HepG2 (cell line): ENCODE results near the gene P2RX3. TPM values are rescaled to one million over a fixed set of nuclear protein-coding genes. Genes with fewer than 3 reads are reported as not detected.

Experiments
- ATAC-seq: fragments of 200-7000 bp; cut with Tn5 transposase; 3 replicates; pipeline ENCODE4 v1.9.1; 2020; ENCODE audit warnings: mild to moderate bottlenecking, moderate library complexity
- BruUV-seq: library from RNA; stranded (reverse); fragments of 400-500 nt; replicated peaks from 2 replicates; lab custom pipeline; 2021; lab: Mats Ljungman, UMichigan
- CTCF ChIA-PET: fragments of 300-600 bp; formaldehyde crosslinking; extraction: SDS; loops from one replicate; lab custom pipeline; 2021; ENCODE audit warnings: low total read pairs, inconsistent platforms, low intra/inter-chr PET ratio; lab: Yijun Ruan, JAX
- POLR2A ChIA-PET: fragments of 350-600 bp; sonication (Branson Sonifier 250); formaldehyde crosslinking; loops from one replicate; lab custom pipeline; 2020; ENCODE audit warnings: antibody characterized with exemption, inconsistent platforms; lab: Yijun Ruan, JAX
- DNase-seq: peaks from one replicate; pipeline ENCODE4 v3.0.0-alpha.2; 2015; ENCODE audit warnings: low spot score
- FAIRE-seq: peaks from 3 replicates; lab custom pipeline; 2011; peaks lifted over from hg19 to GRCh38; lab: Jason Lieb, UNC
- H2AFZ ChIP-seq: one replicate; pipeline ENCODE4 v1.6.1; 2011; ENCODE audit warnings: low read length, inconsistent platforms
- H3K27ac ChIP-seq: fragments of 300-600 bp; 3 replicates; pipeline ENCODE4 v1.8.0; 2011; ENCODE audit warnings: mixed run types, mild to moderate bottlenecking, mixed read lengths, low read length, inconsistent platforms; ENCODE audit not compliant: insufficient read depth; ENCODE audit errors: extremely low read length
- H3K27me3 ChIP-seq, 2 experiments: fragments of 200-600 bp in 1 of 2; 2 replicates in 1 of 2; 3 replicates in 1 of 2; pipeline versions ENCODE4 v1.6.0 to v1.8.0; 2011; ENCODE audit warnings: low read length in 2 of 2, mild to moderate bottlenecking in 2 of 2, moderate library complexity in 2 of 2, inconsistent platforms in 1 of 2; ENCODE audit not compliant: insufficient read depth in 2 of 2, control insufficient read depth in 1 of 2
- H3K36me3 ChIP-seq, 2 experiments: fragments of 200-600 bp in 1 of 2; replicated peaks in 1 of 2; 2 replicates in 1 of 2; 3 replicates in 1 of 2; pipeline versions ENCODE4 v1.5.1 to v1.8.0; 2011; ENCODE audit warnings: low read length in 2 of 2, inconsistent platforms in 1 of 2; ENCODE audit not compliant: insufficient read depth in 2 of 2, control insufficient read depth in 1 of 2
- H3K4me1 ChIP-seq: 2 replicates; pipeline ENCODE4 v1.5.1; 2012; ENCODE audit warnings: low read length, inconsistent platforms; ENCODE audit not compliant: insufficient read depth
- H3K4me2 ChIP-seq: 2 replicates; pipeline ENCODE4 v1.6.0; 2011; ENCODE audit warnings: low read depth, low read length, inconsistent platforms
- H3K4me3 ChIP-seq, 3 experiments: fragments of 200-600 bp in 1 of 3; sonication (generic), shearing (Covaris generic) in 1 of 3; replicated peaks in 1 of 3; 2 replicates each; pipeline ENCODE4 v1.5.1; 2011 to 2016; ENCODE audit warnings: low read length in 3 of 3, inconsistent platforms in 2 of 3, low read depth in 2 of 3, mild to moderate bottlenecking in 2 of 3, control low read depth in 1 of 3, mixed read lengths in 1 of 3; ENCODE audit not compliant: insufficient read depth in 1 of 3
- H3K79me2 ChIP-seq: one replicate; pipeline ENCODE4 v1.6.1; 2011; ENCODE audit warnings: low read length, inconsistent platforms; ENCODE audit not compliant: insufficient read depth
- H3K9ac ChIP-seq: 2 replicates; pipeline ENCODE4 v1.6.0; 2011; ENCODE audit warnings: mild to moderate bottlenecking, low read depth, low read length, inconsistent platforms; ENCODE audit not compliant: insufficient read depth
- H3K9me3 ChIP-seq: 2 replicates; pipeline ENCODE4 v1.5.1; 2012; ENCODE audit warnings: mild to moderate bottlenecking, low read length
- H4K20me1 ChIP-seq: 2 replicates; pipeline ENCODE4 v1.6.0; 2011; ENCODE audit warnings: inconsistent platforms, mild to moderate bottlenecking, low read length, moderate library complexity; ENCODE audit not compliant: insufficient read depth
- ADNP ChIP-seq: sonication (generic); formaldehyde crosslinking; IDR thresholded peaks from 2 replicates; pipeline ENCODE4 v1.4.0; 2020; ENCODE audit warnings: missing genetic modification reagents
- CEBPB ChIP-seq: IDR thresholded peaks from 2 replicates; pipeline ENCODE4 v1.6.1; 2011; ENCODE audit warnings: low read depth, low read length, improper control_type of control experiment, borderline replicate concordance
- GATAD2A ChIP-seq: IDR thresholded peaks from 2 replicates; pipeline ENCODE4 v1.6.1; 2016
- GFI1 ChIP-seq: sonication (generic); formaldehyde crosslinking; IDR thresholded peaks from 2 replicates; pipeline ENCODE4 v1.5.0; 2020; ENCODE audit warnings: missing genetic modification reagents, mild to moderate bottlenecking, borderline replicate concordance
- MBD4 ChIP-seq: IDR thresholded peaks from 2 replicates; pipeline ENCODE4 v1.6.1; 2012; ENCODE audit warnings: low read length, inconsistent platforms, borderline replicate concordance
- NFE2L2 ChIP-seq: fragments of 150-350 bp; IDR thresholded peaks from 2 replicates; pipeline ENCODE4 v1.6.1; 2014; ENCODE audit warnings: low read length
- SAP130 ChIP-seq: IDR thresholded peaks from 2 replicates; pipeline ENCODE4 v1.6.1; 2016; ENCODE audit warnings: low read depth
- SPEN ChIP-seq: sonication (generic); formaldehyde crosslinking; IDR thresholded peaks from 2 replicates; pipeline ENCODE4 v1.5.1; 2020; ENCODE audit warnings: low read depth, mild to moderate bottlenecking, missing genetic modification reagents
- STAG1 ChIP-seq: sonication (generic); formaldehyde crosslinking; IDR thresholded peaks from 2 replicates; pipeline ENCODE4 v1.4.0; 2020; ENCODE audit warnings: missing genetic modification reagents
- ZBTB38 ChIP-seq: sonication (generic); formaldehyde crosslinking; IDR thresholded peaks from 2 replicates; pipeline ENCODE4 v1.5.1; 2020; ENCODE audit warnings: mild to moderate bottlenecking, missing genetic modification reagents
- ZNF550 ChIP-seq: sonication (generic); formaldehyde crosslinking; IDR thresholded peaks from 2 replicates; pipeline ENCODE4 v1.4.0; 2020; ENCODE audit warnings: mild to moderate bottlenecking, missing genetic modification reagents, borderline replicate concordance
- ZNF598 ChIP-seq: sonication (generic); formaldehyde crosslinking; IDR thresholded peaks from 2 replicates; pipeline ENCODE4 v1.5.1; 2020; ENCODE audit warnings: mild to moderate bottlenecking, missing genetic modification reagents, borderline replicate concordance
- WGBS: methylation state at CpG from one replicate; pipeline ENCODE4 v1.1.6; 2017; ENCODE audit warnings: low lambda C conversion rate; 5-methylcytosine and 5-hydroxymethylcytosine counted together
- in situ Hi-C: cut with HindIII; loops from 2 replicates; pipeline ENCODE4 v1.10.0; 2017; ENCODE audit warnings: low pct_unique_long_range_greater_than_20kb; ENCODE audit not compliant: extremely low pct_ligation_motif_present
- intact Hi-C: fragments of 100-400 bp; cut with micrococcal nuclease; formaldehyde crosslinking; loops from one replicate; pipeline ENCODE4 v1.10.0; 2022; ENCODE audit not compliant: unreplicated experiment
- polyA plus RNA-seq, 8 experiments: library from polyadenylated mRNA; depleted of rRNA in 3 of 8; stranded (reverse) in 7 of 8; unstranded in 1 of 8; fragments of >200 nt; fragmentation: Illumina TruSeq in 4 of 8; extraction: Trizol in 4 of 8; gene quantifications; 2 replicates each; pipeline versions ENCODE4 v1.2.1 to v1.2.3, GENCODE V29; 2011 to 2016; ENCODE audit warnings: low read depth in 4 of 8, missing spikeins in 1 of 8, mixed read lengths in 1 of 8; ENCODE audit not compliant: insufficient read depth in 1 of 8
- total RNA-seq, 5 experiments: library from RNA; depleted of rRNA; stranded (reverse); fragments of >200 nt; fragmentation: Illumina TruSeq; extraction: Trizol; gene quantifications; 2 replicates each; pipeline ENCODE4 v1.2.3, GENCODE V29; 2016; ENCODE audit warnings: low read depth in 1 of 5
- TF ChIP-seq, protein P1 (sequence below): sonication (generic); formaldehyde crosslinking; IDR thresholded peaks from 2 replicates; pipeline ENCODE4 v1.4.0; 2020; ENCODE audit warnings: missing genetic modification reagents, mild to moderate bottlenecking, borderline replicate concordance
- TF ChIP-seq, protein P2 (sequence below), 2 experiments: fragments of 450-650 bp in 1 of 2; sonication (generic) in 1 of 2; formaldehyde crosslinking; IDR thresholded peaks; 2 replicates each; pipeline versions ENCODE4 v1.5.0 to v1.8.0; 2020 to 2022; ENCODE audit warnings: mild to moderate bottlenecking in 1 of 2, missing genetic modification reagents in 1 of 2
- TF ChIP-seq, protein P3 (sequence below): conservative IDR thresholded peaks from 2 replicates; pipeline ENCODE4 v1.6.1; 2018; ENCODE audit warnings: missing genetic modification reagents

P2RX3 gene
- total and polyA plus RNA-seq, 2 of the 13 experiments (the other 11 are each of a cell fraction or from before 2014, with no cell fraction given) = 0.08 TPM; not detected in 1

DNA sequence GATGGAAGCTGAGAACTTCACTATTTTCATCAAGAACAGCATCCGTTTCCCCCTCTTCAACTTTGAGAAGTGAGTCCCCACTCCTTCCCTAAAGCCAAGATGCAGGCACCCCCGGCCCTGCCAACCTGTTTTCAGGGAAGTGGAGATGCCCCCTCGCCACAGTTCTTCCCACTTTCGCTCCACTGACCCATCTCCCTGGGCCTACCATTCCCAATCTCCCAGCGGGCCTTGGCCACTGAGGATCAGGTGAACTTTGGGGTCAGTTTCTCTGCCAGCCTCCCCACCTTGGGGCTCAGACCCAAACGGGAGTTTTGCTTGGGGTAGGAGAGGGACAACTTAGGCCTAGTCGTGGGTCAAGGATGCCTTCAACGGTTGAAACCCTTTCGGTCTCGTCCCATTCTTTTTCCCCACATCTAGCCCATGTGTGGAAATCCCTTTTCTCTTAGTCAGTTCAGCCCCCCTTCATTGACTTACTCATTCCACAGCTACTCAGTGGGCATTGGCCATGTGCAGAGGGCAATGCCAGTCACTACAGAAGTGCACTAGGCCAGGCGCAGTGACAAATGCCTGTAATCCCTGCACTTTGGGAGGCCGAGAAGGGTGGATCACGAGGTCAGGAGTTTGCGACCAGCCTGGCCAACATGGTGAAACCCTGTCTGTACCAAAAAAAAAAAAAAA lies 10.6 kb downstream of the P2RX3 start (continued):
- TF ChIP-seq, protein P1, sequence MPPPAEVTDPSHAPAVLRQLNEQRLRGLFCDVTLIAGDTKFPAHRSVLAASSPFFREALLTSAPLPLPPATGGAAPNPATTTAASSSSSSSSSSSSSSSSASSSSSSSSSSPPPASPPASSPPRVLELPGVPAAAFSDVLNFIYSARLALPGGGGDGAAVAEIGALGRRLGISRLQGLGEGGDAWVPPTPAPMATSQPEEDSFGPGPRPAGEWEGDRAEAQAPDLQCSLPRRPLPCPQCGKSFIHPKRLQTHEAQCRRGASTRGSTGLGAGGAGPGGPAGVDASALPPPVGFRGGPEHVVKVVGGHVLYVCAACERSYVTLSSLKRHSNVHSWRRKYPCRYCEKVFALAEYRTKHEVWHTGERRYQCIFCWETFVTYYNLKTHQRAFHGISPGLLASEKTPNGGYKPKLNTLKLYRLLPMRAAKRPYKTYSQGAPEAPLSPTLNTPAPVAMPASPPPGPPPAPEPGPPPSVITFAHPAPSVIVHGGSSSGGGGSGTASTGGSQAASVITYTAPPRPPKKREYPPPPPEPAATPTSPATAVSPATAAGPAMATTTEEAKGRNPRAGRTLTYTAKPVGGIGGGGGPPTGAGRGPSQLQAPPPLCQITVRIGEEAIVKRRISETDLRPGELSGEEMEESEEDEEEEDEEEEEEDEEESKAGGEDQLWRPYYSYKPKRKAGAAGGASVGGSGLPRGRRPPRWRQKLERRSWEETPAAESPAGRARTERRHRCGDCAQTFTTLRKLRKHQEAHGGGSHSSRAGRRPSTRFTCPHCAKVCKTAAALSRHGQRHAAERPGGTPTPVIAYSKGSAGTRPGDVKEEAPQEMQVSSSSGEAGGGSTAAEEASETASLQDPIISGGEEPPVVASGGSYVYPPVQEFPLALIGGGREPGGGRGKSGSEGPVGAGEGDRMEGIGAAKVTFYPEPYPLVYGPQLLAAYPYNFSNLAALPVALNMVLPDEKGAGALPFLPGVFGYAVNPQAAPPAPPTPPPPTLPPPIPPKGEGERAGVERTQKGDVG (CRISPR knock-in tag) = no peak

DNA sequence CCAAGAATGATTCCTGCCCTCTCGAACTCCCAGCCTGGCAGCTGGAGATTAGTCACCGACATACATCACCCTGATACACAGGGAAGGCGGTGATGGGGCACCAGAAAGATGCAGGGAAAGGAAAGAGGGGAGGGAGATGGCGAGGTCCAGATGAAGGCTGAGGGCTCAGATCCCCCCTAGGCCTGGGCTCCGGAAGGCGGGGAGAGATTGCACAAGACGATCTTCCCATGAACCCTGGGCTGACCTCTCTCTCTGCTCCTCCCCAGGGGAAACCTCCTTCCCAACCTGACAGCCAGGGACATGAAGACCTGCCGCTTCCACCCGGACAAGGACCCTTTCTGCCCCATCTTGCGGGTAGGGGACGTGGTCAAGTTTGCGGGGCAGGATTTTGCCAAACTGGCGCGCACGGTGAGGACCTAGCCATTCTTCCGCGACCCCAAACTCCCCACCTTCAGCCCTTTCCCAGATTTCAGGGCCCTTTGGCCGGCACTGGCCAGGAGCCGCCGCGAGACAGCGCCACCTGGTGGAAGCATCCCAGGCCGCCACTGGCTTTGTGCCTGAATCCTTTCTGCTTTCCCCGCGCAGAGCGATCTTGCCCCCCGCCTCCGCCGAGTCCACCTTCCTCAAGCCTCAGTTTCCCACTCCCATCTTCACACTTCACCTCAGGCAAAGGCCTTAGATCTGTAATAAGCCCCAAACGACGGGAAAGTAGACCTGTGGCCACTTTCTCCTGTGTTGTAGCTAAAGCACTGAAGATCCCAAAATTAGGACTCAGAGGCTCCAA lies 11.5 kb downstream of the P2RX3 start:
- ChIA-PET CTCF (no interaction called here), POLR2A (no interaction called here)
- no peaks in the 10 kb centered on the region for H4K20me1 ChIP-seq
- DNase-seq = peak; percentile 35
- no peak overlapping the region for H3K9ac ChIP-seq
- H3K36me3 ChIP-seq = no peaks in the 10 kb centered on the region
- no peaks in the 10 kb centered on the region for H3K79me2 ChIP-seq
- peak overlapping the region; percentile 92 for H3K4me2 ChIP-seq
- peak overlapping the region; percentile 71 for H2AFZ ChIP-seq
- in situ Hi-C loops = loop anchor here (5.0 to 10.0 kb wide), 5 partner anchors 108 to 505 kb away; partner anchors contain the start of genes TIMM10 and UBE2L6
- FAIRE-seq = no peak
- 4% methylated on average over 21 of the region's 31 CpGs for WGBS
- H3K27ac ChIP-seq = no peak overlapping the region
- peaks cover 1 to 11% of the 10 kb centered on the region in 2 experiments; a peak in 4 of 5 replicates for H3K27me3 ChIP-seq
- H3K4me1 ChIP-seq = peaks cover 47% of the 10 kb centered on the region
- no peaks in the 10 kb centered on the region for H3K9me3 ChIP-seq
- H3K4me3 ChIP-seq = peak overlapping the region; percentile 46 to 72 (median 48); a peak in 5 of 6 replicates
- BruUV-seq = no TSS peak
- intact Hi-C loops = loop anchor here (5.0 to 10.0 kb wide), 2 partner anchors 72 to 215 kb away; no protein-coding TSS in a partner anchor
- ATAC-seq = peak; percentile 81
- TF ChIP-seq ZNF598 (CRISPR knock-in tag) (peak; percentile 66; the same call in 1 of the 2 replicates), ADNP (CRISPR knock-in tag) (no peak), MBD4 (no peak), ZNF550 (CRISPR knock-in tag) (no peak), GFI1 (CRISPR knock-in tag) (peak; percentile 19; the same call in 1 of the 2 replicates), ZBTB38 (0 out of 2 replicates have a peak, but pooled peaks have one; percentile 49), GATAD2A (CRISPR knock-in tag) (peak; percentile 23; the same call in 1 of the 2 replicates), CEBPB (peak; percentile 81), NFE2L2 (no peak), STAG1 (peak; percentile 41), SAP130 (CRISPR knock-in tag) (peak; percentile 29; the same call in 1 of the 2 replicates), SPEN (peak; percentile 68)
- TF ChIP-seq, protein P2, sequence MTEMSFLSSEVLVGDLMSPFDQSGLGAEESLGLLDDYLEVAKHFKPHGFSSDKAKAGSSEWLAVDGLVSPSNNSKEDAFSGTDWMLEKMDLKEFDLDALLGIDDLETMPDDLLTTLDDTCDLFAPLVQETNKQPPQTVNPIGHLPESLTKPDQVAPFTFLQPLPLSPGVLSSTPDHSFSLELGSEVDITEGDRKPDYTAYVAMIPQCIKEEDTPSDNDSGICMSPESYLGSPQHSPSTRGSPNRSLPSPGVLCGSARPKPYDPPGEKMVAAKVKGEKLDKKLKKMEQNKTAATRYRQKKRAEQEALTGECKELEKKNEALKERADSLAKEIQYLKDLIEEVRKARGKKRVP (CRISPR knock-in tag; IDR thresholded peaks at IDR 0.05) = no peak
- TF ChIP-seq, protein P3, sequence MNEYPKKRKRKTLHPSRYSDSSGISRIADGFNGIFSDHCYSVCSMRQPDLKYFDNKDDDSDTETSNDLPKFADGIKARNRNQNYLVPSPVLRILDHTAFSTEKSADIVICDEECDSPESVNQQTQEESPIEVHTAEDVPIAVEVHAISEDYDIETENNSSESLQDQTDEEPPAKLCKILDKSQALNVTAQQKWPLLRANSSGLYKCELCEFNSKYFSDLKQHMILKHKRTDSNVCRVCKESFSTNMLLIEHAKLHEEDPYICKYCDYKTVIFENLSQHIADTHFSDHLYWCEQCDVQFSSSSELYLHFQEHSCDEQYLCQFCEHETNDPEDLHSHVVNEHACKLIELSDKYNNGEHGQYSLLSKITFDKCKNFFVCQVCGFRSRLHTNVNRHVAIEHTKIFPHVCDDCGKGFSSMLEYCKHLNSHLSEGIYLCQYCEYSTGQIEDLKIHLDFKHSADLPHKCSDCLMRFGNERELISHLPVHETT (CRISPR knock-in tag) = no peak
